Activated gamma-delta T cell treated with anti-CD3 and anti-CD28 coated beads, Interleukin-2, amount 50 U/mL, for 16 hours (primary cell): ENCODE results near the gene NUDT21.
"Not testable (repeated sequence)": the region's sequence is repeated elsewhere in the genome, so short reads cannot be mapped to it uniquely, and the experiment has no call there.

Experiments
- DNase-seq: peaks from one replicate; pipeline ENCODE4 v3.0.0-alpha.2; 2020; ENCODE audit warnings: low read depth

NUDT21 gene

DNA sequence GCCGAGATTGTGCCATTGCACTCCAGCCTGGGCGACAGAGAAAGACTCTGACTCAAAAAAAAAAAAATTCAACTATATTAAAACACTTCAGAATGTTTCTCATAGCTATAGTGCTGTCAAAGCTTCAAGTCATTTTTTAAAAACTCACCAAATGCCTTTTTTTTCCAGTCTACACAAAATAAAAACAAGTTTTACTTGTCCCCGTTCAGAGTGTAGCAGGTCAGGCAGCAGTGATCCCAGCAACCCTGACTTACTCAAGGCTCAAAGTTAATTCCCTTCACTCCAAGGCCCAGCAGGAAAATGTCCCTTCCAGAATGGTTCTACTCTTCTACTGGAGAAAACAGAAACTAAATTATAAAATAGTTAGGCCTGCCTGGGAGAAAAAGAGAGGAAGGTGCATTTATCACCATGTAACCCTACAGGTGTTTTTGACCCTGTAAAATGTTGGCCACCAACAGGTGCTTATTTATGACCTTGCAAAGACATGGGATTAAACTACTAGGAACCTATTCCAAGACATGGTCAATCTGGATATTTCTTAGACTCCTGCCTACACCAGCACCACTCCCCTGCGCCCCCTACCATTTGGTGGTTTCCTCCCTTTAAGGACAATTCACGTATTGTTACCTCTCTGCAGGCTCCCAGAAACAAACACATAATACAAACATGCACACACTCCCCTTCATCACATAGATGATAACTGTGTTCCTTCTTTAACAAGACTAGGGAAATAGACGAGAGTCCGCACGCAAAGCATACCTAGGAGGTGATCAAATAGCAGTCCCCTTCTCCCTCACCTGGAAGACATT lies 31.2 kb downstream of the NUDT21 start:
- no peak for DNase-seq

DNA sequence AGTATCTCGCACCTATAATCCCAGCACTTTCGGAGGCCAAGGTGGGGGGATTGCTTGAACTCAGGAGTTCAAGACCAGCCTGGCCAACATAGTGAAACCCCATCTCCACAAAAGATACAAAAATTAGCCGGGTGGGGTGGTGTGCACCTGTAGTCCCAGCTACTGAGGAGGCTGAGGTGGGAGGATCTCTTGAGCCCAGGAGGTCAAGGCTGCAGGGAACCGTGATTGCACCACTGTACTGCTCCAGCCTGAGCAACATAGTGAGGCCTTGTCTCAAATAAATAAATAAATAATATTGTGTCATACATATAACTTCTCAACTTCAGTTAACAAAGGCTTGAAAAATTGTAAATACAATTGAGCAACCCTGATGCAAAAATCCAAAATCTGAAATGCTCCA lies 34.0 kb downstream of the NUDT21 start:
- no peak for DNase-seq

DNA sequence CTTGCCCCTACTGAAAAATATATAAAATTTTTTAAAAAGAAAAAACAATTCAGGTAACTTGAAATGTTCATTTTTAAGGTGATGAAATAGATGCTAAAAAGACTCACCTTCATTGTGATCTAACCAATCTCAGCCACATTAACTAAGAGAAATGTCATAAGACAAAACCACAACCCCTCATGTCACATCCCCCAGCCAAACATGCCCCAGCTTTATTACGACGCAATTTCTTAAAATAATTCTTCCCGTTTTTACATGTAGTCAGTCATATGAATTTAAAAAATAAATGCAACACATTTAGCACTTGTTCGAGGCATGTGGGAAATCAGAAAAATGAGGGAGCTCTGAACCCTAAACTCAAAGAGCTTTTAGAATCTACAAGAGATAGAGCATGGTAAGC lies 35.3 kb downstream of the NUDT21 start:
- no peak for DNase-seq

DNA sequence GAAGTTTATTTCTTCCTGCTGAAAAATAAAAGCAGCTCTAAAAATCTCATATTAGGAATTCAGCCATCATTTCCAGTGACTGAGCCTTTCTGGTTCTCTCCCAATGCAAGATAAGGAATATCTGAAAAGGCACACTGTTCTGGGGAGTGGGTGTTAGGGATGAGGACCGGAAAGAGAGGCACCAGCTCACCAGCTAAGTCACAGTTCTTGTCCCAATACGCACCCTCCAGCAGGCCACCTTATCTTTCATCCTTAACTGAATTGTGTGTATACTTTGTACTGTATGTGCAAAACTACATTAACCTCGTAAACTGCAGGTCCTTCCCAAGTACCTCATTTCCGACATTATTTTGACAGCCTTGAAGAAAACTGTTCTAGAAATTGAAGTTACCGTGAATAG lies 36.8 kb downstream of the NUDT21 start:
- no peak for DNase-seq

DNA sequence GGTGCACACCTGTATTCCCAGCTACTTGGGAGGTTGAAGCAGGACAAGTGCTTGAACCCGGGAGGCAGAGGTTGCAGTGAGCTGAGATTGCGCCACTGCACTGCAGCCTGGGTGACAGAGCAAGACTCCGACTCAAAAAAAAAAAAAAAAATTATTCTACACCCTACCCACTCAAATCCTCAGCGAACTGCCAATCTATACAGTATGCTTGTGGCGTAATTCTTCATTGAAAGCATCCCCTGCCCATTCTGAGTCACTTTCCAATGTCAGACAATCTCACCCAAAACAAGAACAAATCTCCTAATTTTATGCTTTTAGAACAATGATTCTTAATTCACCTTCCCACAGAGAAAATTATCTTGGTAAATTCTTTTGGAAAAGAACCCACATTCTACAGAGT lies 37.8 kb downstream of the NUDT21 start:
- no peak for DNase-seq

DNA sequence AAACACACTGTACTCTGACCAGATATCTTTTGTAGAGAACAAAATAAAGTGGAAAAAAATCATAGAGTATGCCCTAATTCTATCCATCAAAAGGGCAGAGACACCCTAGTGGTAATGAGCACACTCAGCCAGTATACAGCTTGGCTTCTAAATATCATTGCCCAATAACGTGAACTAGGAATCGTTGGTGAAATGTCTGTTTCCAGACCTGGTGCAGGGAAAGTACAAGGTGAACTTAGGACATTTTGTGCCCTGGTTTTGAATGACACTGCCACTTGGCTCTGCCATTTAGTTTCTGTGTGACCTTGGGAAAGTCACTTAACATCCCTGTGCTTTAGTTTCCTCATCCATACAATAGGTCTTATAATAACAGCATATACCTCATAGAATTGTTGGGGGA lies 39.5 kb downstream of the NUDT21 start:
- DNase-seq: no peak

DNA sequence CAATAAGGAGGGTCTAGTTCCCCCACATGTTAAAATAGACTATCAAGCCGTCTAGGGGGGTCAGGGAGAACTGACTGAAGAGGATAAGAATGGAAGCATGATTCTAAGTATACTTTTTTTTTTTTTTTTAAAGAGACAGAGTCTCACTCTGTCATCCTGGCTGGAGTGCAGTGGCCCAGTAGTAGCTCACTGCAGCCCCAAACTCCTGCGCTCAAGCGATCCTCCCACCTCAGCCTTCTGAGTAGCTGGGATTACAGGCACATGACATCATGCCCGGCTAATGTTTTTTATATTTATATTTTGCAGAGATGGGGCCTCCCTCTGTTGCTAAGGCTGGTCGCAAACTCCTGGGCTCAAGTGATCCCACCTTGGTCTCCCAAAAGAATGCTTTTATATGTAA lies 40.0 kb downstream of the NUDT21 start:
- DNase-seq: no peak

DNA sequence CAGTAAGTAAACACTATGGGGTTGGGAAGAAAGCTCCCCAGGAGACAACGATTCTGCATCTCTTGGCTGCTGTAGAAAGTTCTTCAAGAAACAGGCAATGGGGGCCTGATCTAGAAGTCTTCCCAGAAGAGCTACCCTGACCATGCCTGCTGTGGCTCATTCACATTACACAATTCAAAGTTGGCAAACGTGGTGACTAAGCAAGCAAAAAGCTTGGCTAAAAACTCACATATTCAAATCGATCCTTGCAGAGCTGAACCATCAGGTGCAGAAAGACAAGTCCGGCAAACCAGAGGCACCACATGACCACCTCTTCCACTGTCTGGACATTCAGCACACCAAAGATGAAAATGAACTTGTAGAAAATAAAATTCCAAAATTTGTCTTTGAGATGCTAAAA lies 41.9 kb downstream of the NUDT21 start:
- no peak for DNase-seq

DNA sequence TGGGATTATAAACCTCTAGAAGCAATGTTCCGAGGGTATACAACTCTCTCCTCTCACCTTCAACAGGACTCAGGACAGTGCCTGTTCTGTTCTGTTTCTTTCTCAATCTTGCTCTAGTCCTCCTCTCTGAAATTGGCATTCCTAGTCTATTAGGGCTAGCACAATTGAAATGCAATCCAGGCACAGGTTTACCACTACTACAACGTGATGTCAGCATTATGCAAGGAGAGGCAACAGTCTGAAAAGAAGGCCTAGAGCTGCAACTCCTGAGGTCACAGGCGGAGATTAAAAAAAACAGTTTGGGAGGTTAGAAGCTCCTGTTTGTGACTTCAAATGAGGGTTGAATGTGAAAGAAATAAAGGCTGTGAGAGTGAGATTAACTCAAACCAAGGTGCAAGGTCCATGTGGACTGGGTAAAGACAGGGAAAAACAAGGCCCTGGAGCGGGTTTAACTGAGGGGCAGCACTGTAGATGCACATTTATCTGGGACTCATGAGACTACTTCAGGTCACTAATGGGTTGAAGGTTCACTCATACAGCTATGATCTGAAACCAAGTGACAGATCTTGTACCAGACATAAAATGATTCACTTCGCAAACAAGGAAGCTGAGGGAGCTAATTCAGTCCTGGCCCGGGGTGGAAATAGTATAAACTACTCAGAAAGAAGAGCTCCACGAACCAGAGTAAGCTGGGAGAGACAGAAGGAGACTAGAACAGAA lies 42.6 kb downstream of the NUDT21 start:
- DNase-seq: no peak

DNA sequence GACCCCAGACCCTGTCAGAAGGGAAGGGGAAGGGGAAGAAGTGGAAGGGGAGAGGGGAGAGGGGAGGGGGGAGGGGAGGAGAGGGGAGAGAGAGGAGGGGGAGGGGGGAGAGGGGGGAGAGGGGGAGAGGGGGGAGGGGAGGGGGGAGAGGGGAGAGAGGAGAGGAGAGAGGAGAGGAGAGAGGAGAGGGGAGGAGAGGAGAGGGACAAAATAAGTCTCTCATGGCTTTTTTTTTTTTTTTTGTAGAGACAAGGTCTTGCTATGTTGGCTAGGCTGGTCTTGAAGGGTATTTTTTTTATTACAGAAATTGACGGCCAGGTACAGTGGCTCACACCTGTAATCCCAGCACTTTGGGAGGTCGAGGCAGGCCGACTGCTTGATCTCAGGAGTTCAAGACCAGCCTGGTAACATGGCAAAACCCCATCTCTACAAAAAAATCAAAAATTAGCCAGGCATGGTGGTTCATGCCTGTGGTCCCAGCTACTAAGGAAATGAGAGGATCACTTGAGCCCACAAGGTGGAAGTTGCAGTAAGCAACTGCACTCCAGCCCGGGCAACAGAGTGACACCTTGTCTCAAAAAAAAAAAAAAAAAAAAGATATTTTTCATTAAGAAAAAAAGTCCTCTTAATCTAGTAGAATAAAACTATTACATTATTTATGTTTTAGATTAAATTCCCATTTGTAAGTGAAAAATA lies 45.0 kb downstream of the NUDT21 start:
- DNase-seq: no peak

DNA sequence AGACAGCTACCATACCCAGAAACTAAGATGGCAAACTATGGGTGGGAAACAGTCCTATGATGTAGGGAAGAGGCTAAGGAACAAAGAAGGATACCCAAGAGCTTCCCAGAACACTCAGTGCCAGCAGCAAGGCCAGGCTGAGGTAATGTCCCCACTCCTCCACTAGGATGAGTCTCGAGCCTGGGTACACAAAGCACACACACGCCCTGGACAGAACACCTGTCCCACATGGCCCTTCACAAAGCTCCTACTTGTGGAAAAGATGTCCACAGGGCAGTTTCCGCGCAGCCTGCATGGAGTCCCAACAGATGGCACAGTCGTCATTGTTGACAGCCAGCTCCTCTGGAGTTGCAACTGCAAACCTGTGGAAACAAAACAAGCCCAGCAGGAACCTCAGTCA lies 49.6 kb downstream of the NUDT21 start:
- no peak for DNase-seq

DNA sequence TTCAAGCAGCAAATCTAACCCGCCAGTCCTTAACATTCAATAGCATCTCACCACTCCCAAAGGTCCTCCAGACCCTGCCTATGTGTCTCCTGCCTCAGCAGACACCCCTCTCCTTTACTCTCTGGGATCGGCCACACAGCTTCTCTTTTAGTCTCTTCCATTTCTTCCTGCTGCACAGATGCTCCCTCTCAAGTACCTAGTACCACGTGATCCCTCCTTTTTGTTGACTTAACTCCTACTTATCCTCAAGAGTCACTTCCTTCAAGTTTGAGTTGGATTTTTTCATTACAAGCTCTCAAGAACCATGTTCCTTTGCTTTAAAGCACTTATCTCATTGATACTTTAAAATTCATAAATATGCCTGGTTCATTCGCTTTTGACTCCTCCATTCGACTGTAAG lies 50.7 kb downstream of the NUDT21 start:
- DNase-seq: no peak

DNA sequence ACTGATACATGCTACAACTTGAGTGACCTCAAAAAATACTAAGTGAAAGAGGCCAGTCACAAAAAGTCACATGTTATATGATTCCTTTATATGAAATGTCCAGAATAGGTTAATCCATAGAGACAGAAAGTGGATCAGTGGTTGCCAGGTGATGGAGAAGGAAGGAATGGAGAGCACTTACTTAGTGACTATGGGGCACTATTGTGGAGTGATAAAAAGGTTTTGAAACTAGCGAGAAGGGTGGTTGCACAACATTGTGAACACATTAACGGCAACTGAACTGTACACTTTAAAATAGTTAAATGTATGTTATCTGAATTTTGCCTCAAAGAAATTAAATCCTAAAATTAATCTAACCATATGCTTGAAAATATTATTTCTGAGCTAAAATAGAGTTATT lies 51.6 kb downstream of the NUDT21 start:
- no peak for DNase-seq

DNA sequence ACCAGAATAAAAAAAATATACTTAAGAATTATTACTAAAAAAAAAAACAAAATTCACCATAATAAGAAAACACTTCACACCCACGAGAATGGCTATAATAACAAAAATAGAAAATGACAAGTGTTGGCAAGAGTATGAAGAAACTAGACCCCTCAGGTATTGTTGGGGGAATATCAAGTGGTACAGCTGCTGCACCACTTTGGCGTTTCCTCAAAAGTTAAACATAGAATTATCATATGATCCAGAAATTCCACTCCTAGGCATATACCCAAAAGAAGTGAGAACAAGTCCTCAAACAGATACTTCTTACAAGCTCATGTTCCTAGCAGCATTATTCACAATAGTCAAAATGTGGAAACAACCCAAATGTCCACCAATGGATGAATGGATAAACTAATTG lies 52.1 kb downstream of the NUDT21 start:
- DNase-seq: no peak

DNA sequence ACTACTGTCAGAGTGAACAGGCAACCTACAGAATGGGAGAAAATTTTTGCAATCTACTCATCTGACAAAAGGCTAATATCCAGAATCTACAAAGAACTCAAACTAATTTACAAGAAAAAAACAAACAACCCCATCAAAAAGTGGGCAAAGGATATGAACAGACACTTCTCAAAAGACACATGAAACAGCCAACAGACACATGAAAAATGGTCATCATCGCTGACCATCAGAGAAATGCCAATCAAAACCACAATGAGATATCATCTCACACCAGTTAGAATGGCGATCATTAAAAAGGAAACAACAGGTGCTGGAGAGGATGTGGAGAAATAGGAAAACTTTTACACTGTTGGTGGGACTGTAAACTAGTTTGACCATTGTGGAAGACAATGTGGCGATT lies 54.4 kb downstream of the NUDT21 start:
- DNase-seq: not testable (repeated sequence)

DNA sequence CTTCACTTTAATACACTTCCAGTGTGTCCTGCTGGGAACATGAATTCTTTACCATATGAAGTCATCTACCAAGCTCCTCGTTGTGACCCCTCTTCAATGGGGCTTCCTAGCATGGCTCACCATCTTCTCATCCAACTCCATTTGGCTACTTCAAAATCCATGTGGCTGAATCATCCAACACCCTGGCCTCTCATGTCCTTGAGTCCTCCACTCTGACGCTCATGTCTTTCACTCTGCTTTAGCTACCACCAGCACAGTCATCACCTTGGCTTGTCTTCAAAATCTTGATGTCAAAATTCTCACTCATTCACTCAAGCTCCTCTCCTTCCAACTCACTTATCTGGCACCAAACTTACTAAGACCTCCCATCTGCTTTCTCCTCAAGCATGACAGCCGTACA lies 61.6 kb downstream of the NUDT21 start:
- DNase-seq: no peak

DNA sequence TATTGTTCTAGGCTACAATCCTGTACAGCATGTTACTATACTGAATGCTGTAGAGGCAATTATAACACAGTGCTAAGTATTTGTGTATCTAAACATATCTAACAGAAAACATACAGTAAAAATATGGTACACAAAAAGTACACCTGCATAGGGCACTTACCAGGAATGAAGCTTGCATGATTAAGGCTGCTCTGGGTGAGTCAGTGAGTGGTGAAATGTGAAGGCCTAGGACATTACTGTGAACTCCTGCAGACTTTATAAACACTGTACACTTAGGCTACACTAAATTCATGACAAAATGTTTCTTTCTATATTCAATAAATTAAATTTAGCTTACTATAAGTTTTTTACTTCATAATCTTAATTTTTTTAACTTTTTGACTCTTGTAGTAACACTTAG lies 62.9 kb downstream of the NUDT21 start:
- DNase-seq: no peak

DNA sequence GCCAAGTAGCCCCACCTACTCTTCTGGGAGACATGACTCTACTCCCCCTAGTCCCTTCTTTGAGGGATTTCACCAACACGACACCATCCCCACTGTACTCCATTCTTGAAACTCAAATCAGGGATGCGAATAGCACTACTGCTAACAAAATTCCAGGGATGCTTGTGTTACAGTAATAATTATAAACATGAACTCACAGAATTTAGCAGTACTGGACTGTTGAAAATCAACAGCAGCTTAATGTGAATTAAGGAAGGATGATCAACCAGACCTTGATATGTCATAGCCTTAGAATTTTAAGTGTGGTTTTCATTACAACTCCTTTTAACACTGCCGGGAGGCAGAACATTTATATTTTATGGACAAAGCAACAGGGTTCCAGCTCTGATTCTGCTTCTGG lies 63.7 kb downstream of the NUDT21 start:
- DNase-seq: no peak

DNA sequence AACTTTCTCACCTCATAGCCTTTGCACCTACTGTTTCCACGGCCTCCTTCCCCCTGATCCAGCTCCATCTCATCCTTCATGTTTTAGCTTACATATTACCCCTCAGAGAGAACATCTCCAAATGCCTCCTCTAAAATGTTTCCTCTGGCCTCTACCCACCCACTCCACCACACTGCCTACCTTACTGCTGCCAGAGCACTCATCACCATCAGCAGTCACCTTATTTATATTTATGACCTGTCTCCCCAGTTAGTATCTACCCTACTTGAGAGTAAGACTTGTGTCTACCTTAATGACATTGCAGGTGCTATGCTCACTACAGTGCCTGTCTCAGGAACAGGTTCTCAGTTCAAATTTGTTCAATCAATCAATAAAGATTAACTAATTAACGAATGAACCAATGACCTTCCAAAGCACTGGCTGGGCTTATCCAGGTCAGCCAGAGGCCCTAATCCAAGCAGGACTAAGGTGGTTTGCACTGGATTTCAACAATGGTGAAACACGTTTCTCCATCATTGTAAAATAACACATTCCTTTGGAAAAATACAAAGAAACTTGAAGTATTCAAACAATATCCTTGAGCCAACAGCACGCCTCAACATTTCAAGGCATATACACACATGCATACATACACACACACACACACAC lies 66.9 kb downstream of the NUDT21 start:
- no peak for DNase-seq

DNA sequence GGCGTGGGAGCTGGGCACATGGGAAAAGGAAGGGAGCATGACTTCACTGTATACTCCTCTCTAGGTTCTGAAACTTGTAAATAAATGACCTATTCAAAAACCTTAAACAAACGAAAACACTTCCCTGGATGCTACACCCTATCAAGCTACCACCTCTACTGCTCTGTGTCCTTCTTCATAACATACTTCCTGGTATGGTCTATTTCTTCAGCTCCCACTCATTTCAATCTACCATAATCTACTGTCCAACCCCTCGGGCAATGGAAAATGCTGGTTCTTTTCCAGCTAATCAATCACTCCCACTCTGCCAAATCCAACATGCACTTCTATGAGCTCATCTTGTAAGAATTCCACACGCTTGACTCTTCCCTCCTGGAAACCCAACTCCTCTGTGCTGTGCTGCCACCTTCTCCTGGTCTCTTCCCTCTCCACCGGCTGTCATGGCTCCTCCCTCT lies 68.2 kb downstream of the NUDT21 start:
- no peak for DNase-seq

DNA sequence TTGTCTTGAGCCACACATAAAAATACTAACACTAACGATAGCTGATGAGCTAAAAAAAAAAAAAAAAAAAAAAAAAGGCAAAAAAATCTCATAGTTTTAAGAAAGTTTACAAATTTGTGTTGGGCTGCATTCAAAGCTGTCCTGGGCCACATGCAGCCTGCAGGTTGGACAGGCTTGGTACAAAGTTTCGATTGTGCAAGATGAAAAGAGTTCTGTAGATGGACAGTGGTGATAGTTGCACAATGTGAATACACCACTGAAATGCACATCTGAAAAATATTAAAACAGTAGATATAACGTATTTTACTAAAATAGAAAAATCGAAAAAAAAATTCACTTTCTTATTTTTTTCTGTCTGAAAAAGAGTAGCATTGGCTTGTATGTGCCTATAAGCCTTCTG lies 68.7 kb downstream of the NUDT21 start:
- no peak for DNase-seq

DNA sequence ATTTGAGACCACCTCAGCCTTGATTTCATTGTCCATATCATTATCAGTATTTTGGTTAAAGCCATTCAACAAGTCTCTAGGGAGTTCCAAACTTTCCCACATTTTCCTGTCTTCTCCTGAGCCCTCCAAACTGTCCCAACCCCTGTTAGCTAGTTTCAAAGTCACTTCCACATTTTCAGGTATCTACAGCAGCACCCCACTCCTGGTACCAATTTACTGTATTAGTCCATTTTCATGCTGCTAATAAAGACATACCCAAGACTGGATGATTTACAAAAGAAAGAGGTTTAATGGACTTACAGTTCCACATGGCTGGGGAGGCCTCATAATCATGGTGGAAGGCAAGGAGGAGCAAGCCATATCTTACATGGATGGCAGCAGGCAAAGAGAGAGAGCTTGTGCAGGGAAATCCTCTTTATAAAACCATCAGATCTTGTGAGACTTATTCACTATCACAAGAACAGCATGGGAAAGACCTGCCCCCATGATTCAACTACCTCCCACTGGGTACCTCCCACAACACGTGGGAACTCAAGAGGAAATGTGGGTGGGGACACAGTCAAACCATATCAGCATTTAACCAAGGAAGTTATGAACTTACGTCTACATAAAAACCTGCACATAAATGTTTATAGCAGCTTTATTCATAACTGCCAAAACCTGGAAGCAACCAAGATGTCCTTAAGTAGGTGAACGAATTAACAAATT lies 70.2 kb downstream of the NUDT21 start:
- DNase-seq: not testable (repeated sequence)
